Activated CD8-positive, alpha-beta memory T cell treated with anti-CD3 and anti-CD28 coated beads for 36 hours (primary cell): ENCODE results near the gene CD58. TPM values are rescaled to one million over a fixed set of nuclear protein-coding genes. Genes with fewer than 3 reads are reported as not detected.

Experiments used
- CTCF ChIA-PET: fragments of 350-600 bp; sonication (Branson Sonifier 250); formaldehyde crosslinking; loops from one replicate; lab custom pipeline; 2021; ENCODE audit warnings: antibody characterized with exemption; lab: Charles Lee
- POLR2A ChIA-PET: fragments of 350-600 bp; sonication (Branson Sonifier 250); formaldehyde crosslinking; loops from one replicate; lab custom pipeline; 2021; ENCODE audit warnings: antibody characterized with exemption; lab: Charles Lee
- total RNA-seq, 2 experiments: library from RNA; stranded (reverse); gene quantifications; one replicate each; pipeline ENCODE4 v1.2.3, GENCODE V29; 2021

The CD58 gene
- total RNA-seq, 2 experiments from 2014 or later, result 28.8 to 29.1 TPM

GRCh38 chr1:116558140-116558549 is 12.7 kb downstream of the CD58 start:
- ChIA-PET CTCF (interaction anchor here (1.0 kb wide), 1 partner anchor 13 kb away, joined by 3 read pairs; no protein-coding TSS in a partner anchor), POLR2A (interaction anchor here (1.7 kb wide), 1 partner anchor 54 kb away, joined by 6 read pairs; no protein-coding TSS in a partner anchor)

GRCh38 chr1:116557323-116557878 is 13.4 kb downstream of the CD58 start:
- ChIA-PET CTCF (interaction anchor here (0.5 to 1.7 kb wide), 12 partner anchors 9 to 58 kb away, joined by 3 to 10 read pairs (median 4); no protein-coding TSS in a partner anchor), POLR2A (interaction anchor here (0.6 to 2.0 kb wide), 7 partner anchors 12 to 207 kb away, joined by 3 to 26 read pairs (median 7); partner anchors contain the start of gene CD58)

- CTCF ChIA-PET, result interaction anchor here (0.5 to 1.7 kb wide), 13 partner anchors 10 to 189 kb away, joined by 3 to 10 read pairs (median 4); no protein-coding TSS in a partner anchor
- POLR2A ChIA-PET, result interaction anchor here (0.6 to 2.0 kb wide), 8 partner anchors 12 to 534 kb away, joined by 3 to 26 read pairs (median 8); partner anchors contain the start of gene CD58
These were observed 14.4 kb downstream of the CD58 start for GRCh38 chr1:116556289-116557006.

GRCh38 chr1:116554924-116555323 is 15.9 kb downstream of the CD58 start:
- POLR2A ChIA-PET, result no interaction called here

GRCh38 chr1:116553386-116554115 is 17.3 kb downstream of the CD58 start:
- POLR2A ChIA-PET, result no interaction called here
- CTCF ChIA-PET, result no interaction called here

More at GRCh38 chr1:116554924-116555323, 15.9 kb downstream of the CD58 start:
- CTCF ChIA-PET, result no interaction called here

GRCh38 chr1:116546354-116546977 is 24.4 kb downstream of the CD58 start:
- CTCF ChIA-PET, result interaction anchor here (1.2 kb wide), 1 partner anchor 10 kb away, joined by 3 read pairs; no protein-coding TSS in a partner anchor
- POLR2A ChIA-PET, result no interaction called here

GRCh38 chr1:116545359-116545705 is 25.5 kb downstream of the CD58 start:
- CTCF ChIA-PET, result no interaction called here
- POLR2A ChIA-PET, result interaction anchor here (1.6 kb wide), 1 partner anchor 30 kb away, joined by 8 read pairs; no protein-coding TSS in a partner anchor

- ChIA-PET POLR2A (interaction anchor here (0.7 to 1.6 kb wide), 4 partner anchors 12 to 515 kb away, joined by 3 to 9 read pairs (median 6); partner anchors contain the start of gene TTF2), CTCF (interaction anchor here (1.1 to 2.4 kb wide), 2 partner anchors 12 to 30 kb away, joined by 5 to 7 read pairs; no protein-coding TSS in a partner anchor)
These were observed 26.1 kb downstream of the CD58 start for GRCh38 chr1:116544588-116545358.

GRCh38 chr1:116540088-116540487 is 30.7 kb downstream of the CD58 start:
- ChIA-PET POLR2A (interaction anchor here (0.5 kb wide), 1 partner anchor 12 kb away, joined by 8 read pairs; no protein-coding TSS in a partner anchor), CTCF (interaction anchor here (0.7 to 1.4 kb wide), 2 partner anchors 17 to 29 kb away, joined by 4 to 6 read pairs; no protein-coding TSS in a partner anchor)

- ChIA-PET POLR2A (interaction anchor here (1.0 to 1.3 kb wide), 2 partner anchors 18 to 23 kb away, joined by 3 to 4 read pairs; no protein-coding TSS in a partner anchor), CTCF (interaction anchor here (1.2 kb wide), 1 partner anchor 23 kb away, joined by 5 read pairs; no protein-coding TSS in a partner anchor)
These were observed 32.3 kb downstream of the CD58 start for GRCh38 chr1:116538544-116538943.

- CTCF ChIA-PET, result interaction anchor here (1.2 to 1.3 kb wide), 2 partner anchors 19 to 23 kb away, joined by 4 to 5 read pairs; no protein-coding TSS in a partner anchor
These were observed 32.9 kb downstream of the CD58 start for GRCh38 chr1:116537898-116538297.

GRCh38 chr1:116537040-116537831 is 33.6 kb downstream of the CD58 start:
- ChIA-PET CTCF (interaction anchor here (1.3 kb wide), 1 partner anchor 19 kb away, joined by 4 read pairs; no protein-coding TSS in a partner anchor), POLR2A (interaction anchor here (1.3 kb wide), 1 partner anchor 22 kb away, joined by 4 read pairs; no protein-coding TSS in a partner anchor)

More at GRCh38 chr1:116537898-116538297, 32.9 kb downstream of the CD58 start:
- POLR2A ChIA-PET, result interaction anchor here (1.3 kb wide), 1 partner anchor 23 kb away, joined by 4 read pairs; no protein-coding TSS in a partner anchor

- ChIA-PET POLR2A (no interaction called here), CTCF (no interaction called here)
These were observed 36.6 kb downstream of the CD58 start for GRCh38 chr1:116534014-116534739.

- CTCF ChIA-PET, result no interaction called here
- POLR2A ChIA-PET, result no interaction called here
These were observed 37.4 kb downstream of the CD58 start for GRCh38 chr1:116533429-116533820.

- ChIA-PET POLR2A (no interaction called here), CTCF (no interaction called here)
These were observed 38.0 kb downstream of the CD58 start for GRCh38 chr1:116532671-116533428.
